ENCODE results near the gene ATP5MC3. TPM values are rescaled to one million over a fixed set of nuclear protein-coding genes. Genes with fewer than 3 reads are reported as not detected.

ATP5MC3 gene
- total and polyA plus RNA-seq, 10 of the 15 experiments (the other 5 are each of a cell fraction or from before 2014, with no cell fraction given), result 308 to 1,196 (median 550) TPM

DNA sequence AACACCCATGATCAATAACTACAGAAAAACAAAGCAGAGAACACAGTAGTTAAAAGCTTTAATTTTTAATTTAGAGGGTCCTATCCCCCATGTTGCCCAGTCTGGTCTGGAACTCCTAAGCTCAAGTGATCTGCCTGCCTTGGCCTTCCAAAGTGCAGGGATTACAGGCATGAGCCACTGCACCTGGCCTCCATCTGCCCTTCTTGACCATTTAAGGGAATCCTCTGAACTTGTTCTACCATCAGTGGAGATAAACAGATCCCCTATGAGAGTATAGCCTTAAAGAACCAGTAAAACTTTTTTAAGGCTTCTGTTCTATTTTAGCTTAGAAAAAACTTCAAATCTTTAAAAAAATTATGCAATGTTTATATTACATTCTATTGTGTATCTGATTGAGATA is 13.5 kb upstream of the ATP5MC3 start (continued):
- TF ChIP-seq POLR2AphosphoS5 (IDR thresholded peaks at IDR 0.05; ENCODE audit: low read length), result no peak
- TF ChIP-seq, protein P1, sequence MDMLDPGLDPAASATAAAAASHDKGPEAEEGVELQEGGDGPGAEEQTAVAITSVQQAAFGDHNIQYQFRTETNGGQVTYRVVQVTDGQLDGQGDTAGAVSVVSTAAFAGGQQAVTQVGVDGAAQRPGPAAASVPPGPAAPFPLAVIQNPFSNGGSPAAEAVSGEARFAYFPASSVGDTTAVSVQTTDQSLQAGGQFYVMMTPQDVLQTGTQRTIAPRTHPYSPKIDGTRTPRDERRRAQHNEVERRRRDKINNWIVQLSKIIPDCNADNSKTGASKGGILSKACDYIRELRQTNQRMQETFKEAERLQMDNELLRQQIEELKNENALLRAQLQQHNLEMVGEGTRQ (IDR thresholded peaks at IDR 0.05; ENCODE audit: borderline replicate concordance, low read depth, low read length), result no peak

DNA sequence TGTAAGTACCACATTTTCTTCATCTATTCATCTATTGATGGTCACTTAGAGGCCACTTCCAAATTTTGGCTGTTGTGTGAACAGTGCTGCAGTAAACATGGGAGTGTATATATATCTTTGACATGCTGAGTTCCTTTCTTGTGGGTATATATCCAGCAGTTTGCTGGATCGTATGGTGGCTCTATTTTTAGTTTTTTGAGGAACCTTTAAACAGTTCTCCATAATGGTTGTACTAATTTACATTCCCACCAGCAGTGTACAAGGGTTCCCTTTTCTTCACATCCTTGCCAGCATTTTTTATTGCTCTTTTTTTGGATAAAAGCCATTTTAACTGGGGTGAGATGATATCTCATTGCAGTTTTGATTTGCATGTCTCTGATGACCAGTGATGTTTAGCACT is 7.3 kb upstream of the ATP5MC3 start:
- Histone ChIP-seq H3K9me3 (replicated peaks; ENCODE audit: control insufficient read depth, insufficient read depth, low read length) (no peaks in the 10 kb centered on the region), H3K36me3 (ENCODE audit: control insufficient read depth in 2 of 2, insufficient read depth in 2 of 2, low read length in 1 of 2) (no peaks in the 10 kb centered on the region), H3K9ac (ENCODE audit: control insufficient read depth, insufficient read depth, low read length) (no peak overlapping the region), H4K20me1 (ENCODE audit: control insufficient read depth, insufficient read depth) (no peaks in the 10 kb centered on the region), H3K4me1 (ENCODE audit: control insufficient read depth, insufficient read depth, low read length) (no peaks in the 10 kb centered on the region), H3K27me3 (replicated peaks in 1 of 2; ENCODE audit: control insufficient read depth in 2 of 2, insufficient read depth in 2 of 2, low read length in 1 of 2) (no peaks in the 10 kb centered on the region), H2AFZ (ENCODE audit: control insufficient read depth, low read depth, low read length) (no peak overlapping the region), H3K79me2 (ENCODE audit: control insufficient read depth, insufficient read depth, low read length) (no peaks in the 10 kb centered on the region), H3K27ac (ENCODE audit: control insufficient read depth, insufficient read depth) (no peak overlapping the region), H3K4me3 (no peak overlapping the region), H3K4me2 (ENCODE audit: control insufficient read depth, insufficient read depth) (no peak overlapping the region)
- BruUV-seq (replicated peaks), result no TSS peak
- no peak for DNase-seq (ENCODE audit: low read depth, low spot score)
- ChIA-PET POLR2A (no interaction called here), RAD21 (ENCODE audit: unreplicated experiment) (no interaction called here), CTCF (no interaction called here), SMC1A (ENCODE audit: uncharacterized antibody, unreplicated experiment) (interaction anchor here (1.3 kb wide), 1 partner anchor 83 kb away, joined by 3 read pairs; no protein-coding TSS in a partner anchor)
- intact Hi-C loops (cut with micrococcal nuclease; ENCODE audit: unreplicated experiment) (loop anchor here (5.0 kb wide), 1 partner anchor 151 kb away; no protein-coding TSS in a partner anchor), in situ Hi-C loops (cut with MboI) (no loop called here)
- FAIRE-seq, result no peak
- no peak for ATAC-seq
- WGBS (ENCODE audit: insufficient coverage, insufficient replicate concordance, low lambda C conversion rate, missing lambda C conversion rate), result 47% methylated on average over 1 of the region's 1 CpG
- TF ChIP-seq, protein P2, sequence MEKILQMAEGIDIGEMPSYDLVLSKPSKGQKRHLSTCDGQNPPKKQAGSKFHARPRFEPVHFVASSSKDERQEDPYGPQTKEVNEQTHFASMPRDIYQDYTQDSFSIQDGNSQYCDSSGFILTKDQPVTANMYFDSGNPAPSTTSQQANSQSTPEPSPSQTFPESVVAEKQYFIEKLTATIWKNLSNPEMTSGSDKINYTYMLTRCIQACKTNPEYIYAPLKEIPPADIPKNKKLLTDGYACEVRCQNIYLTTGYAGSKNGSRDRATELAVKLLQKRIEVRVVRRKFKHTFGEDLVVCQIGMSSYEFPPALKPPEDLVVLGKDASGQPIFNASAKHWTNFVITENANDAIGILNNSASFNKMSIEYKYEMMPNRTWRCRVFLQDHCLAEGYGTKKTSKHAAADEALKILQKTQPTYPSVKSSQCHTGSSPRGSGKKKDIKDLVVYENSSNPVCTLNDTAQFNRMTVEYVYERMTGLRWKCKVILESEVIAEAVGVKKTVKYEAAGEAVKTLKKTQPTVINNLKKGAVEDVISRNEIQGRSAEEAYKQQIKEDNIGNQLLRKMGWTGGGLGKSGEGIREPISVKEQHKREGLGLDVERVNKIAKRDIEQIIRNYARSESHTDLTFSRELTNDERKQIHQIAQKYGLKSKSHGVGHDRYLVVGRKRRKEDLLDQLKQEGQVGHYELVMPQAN (conservative IDR thresholded peaks at IDR 0.05), result no peak
- no peak for TF ChIP-seq GATAD2B (conservative IDR thresholded peaks at IDR 0.05; ENCODE audit: low read depth)
- no peak for TF ChIP-seq SRF (IDR thresholded peaks at IDR 0.05; ENCODE audit: low read depth in 2 of 2, low read length in 2 of 2)
- no peak for TF ChIP-seq ZNF24 (IDR thresholded peaks at IDR 0.05)
